ACHN (cell line): ENCODE results near the gene SEC16A.

Experiments used
- DNase-seq: peaks from one replicate; pipeline ENCODE4 v3.0.0-alpha.2; 2015
- in situ Hi-C: cut with HindIII; loops from 2 replicates; pipeline ENCODE4 v1.10.0; 2017; ENCODE audit warnings: low sequenced_read_pairs, low pct_ligation_motif_present, low pct_unique_long_range_greater_than_20kb

The SEC16A gene

DNA sequence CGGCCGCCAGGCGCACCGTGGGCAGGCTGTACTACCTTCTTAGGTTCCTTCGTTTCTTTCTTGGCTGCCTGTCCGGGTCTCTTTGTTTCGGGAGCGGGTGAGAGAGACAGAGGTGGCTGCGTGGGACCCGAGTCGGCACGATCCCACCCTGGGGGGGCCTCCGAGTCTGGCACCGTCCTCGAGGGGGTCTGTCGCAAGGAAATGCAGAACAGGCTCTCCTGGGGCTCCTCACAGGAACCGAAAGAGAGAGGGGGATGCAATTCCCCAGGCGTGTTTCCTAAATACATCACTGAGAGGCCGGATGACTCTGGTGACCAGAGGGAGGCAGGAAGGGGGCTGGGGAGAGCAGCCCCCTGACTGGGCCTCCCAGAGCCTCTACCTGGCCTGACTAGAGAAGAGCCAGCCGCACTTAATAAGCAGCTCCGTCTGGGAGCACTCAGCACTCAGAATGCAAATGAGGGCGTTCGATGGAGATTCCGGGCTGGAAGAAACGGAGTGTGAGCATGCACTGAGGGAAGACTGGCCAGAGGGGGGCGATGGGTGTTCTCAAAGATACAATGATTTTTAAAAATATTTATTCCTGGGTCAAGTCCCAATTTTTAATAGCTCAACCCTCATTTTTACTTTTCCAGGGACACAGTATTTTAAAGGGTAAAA, 31.5 kb downstream of the SEC16A start:
- DNase-seq, result no peak
- in situ Hi-C loops, result no loop called here

DNA sequence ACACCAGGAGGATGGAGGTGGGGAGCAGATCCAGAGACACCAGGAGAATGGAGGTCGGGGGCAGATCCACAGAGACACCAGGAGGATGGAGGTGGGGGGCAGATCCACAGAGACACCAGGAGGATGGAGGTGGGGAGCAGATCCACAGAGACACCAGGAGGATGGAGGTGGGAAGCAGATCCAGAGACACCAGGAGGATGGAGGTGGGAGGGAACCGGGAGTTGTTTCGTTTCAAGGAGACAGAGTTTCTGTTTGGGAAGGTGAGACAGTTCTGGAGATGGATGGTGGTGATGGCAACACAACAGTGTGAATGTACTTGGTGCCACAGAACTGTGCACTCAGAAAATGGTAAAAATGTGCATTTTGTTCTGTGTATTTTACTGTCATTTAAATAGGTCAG, 34.2 kb downstream of the SEC16A start:
- in situ Hi-C loops, result no loop called here
- DNase-seq, result no peak

- in situ Hi-C loops, result no loop called here
- no peak for DNase-seq
Observed at GRCh38 chr9:136447173-136447778, 35.6 kb downstream of the SEC16A start.

DNA sequence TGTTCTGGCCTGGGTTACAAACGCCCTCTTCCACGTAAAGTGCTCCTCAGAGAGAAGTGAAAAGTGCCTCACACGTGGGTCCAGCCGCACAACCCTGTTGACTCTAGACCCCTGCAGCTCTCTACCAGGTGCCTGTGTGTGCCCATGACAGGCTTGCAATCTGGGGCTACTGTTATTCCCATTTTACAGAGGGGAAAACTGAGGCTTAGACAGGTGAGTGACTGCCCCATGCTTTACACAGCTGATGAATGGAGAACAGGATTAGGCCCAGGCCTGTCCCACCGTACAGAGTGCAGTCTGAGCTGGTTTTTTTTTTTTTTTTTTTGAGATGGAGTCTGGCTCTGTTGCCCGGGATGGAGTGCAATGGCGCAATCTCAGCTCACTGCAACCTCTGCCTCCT, 37.0 kb downstream of the SEC16A start:
- no peak for DNase-seq
- in situ Hi-C loops, result no loop called here

DNA sequence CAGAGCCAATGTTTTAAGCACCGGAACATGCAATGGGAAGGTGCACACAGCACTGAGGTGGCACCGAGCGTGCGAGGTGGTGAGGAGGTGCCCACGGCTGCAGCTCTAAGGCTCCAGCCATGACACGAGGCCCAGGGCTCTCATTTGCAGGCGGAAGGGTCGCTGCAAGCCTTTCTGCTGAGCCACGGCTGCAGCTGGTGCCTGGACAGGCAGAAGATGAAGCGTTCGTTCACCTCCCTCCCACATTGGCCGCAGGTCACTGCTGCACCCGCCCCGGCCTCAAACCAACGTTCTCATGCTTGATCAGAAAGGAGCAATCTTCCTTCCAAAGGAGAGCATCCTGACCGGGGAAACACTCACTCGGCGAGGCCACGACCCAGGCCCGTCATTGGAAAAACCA, 38.7 kb downstream of the SEC16A start:
- in situ Hi-C loops, result no loop called here
- no peak for DNase-seq

- in situ Hi-C loops, result no loop called here
- DNase-seq, result no peak
Observed at GRCh38 chr9:136443687-136444086, 39.2 kb downstream of the SEC16A start.

DNA sequence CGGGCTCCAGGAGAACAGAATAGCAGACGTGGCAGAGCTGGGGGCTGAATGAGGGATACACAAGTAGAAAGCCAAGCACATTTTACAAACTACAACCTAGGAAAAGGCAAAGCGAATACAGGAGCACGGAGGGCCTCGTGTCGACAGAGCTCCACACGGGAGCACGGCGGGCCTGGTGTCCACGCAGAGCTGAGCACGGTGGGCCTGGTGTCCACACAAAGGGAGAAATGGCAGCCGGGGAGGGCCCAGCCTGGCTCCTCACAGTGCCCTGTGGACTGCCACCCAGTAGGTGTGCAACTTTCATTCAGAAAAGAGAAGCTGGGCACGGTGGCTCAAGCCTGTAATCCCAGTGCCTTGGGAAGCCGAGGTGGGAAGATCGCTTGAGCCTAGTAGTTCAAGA, 39.8 kb downstream of the SEC16A start:
- in situ Hi-C loops, result no loop called here

DNA sequence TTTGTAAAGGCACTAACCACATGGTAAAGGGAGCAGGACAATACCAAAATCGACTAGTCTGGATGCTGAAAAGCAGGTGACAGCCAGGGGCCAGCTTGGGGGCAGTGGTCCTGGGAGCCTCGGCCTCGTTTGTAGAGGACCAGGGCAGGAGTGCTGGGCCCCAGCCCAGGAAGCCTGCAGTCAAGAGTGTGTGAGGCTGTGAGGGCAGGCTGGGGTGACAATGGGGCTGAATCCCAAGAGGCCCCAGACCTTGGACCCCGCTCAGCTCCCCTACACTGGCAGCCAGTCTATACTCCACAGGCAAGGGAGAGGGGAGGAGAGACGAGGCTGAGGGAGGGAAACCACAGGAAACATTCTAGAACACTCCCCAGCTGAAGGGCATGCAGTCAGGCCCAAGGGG, 40.6 kb downstream of the SEC16A start:
- no peak for DNase-seq
- in situ Hi-C loops, result no loop called here

More for the DNA sequence above, 39.8 kb downstream of the SEC16A start:
- no peak for DNase-seq

DNA sequence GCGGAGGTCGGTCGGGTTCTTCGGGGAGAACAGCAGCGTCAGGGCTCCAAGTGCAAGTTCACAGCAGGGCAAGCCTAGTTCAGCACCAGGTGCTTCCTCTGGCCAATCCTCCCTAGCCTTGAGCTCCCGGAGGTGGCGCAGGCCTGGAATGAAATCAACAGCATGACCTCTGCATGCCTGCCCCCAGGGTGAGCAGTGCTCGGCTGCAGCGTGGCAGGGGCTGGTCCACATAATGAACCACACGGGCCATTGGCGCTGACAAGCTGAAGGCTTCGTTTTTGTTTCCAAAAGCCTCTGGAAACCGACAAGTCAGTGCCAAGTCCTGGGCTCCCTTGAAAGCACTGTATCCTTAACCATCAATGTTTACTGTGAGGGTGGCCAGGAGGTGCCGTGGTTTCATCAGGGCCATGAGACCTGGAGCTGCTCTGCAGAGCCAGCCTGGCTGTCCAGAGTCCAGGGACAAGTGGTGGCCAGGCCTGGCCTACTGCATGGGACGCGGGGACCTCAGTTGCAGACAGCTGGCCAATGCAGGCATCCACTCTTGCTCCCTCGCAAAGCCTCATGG, 41.1 kb downstream of the SEC16A start:
- no peak for DNase-seq
- in situ Hi-C loops, result no loop called here

- no peak for DNase-seq
- in situ Hi-C loops, result no loop called here
Observed at GRCh38 chr9:136441191-136441680, 41.6 kb downstream of the SEC16A start.

GRCh38 chr9:136439481-136440408, 43.1 kb downstream of the SEC16A start, which contains the start of gene INPP5E:
Gene INPP5E, minus strand, starts transcription at chr9:136439845. Its CDS starts 426 bp downstream, at chr9:136439419.
- in situ Hi-C loops, result no loop called here
- DNase-seq, result peak; percentile 67

DNA sequence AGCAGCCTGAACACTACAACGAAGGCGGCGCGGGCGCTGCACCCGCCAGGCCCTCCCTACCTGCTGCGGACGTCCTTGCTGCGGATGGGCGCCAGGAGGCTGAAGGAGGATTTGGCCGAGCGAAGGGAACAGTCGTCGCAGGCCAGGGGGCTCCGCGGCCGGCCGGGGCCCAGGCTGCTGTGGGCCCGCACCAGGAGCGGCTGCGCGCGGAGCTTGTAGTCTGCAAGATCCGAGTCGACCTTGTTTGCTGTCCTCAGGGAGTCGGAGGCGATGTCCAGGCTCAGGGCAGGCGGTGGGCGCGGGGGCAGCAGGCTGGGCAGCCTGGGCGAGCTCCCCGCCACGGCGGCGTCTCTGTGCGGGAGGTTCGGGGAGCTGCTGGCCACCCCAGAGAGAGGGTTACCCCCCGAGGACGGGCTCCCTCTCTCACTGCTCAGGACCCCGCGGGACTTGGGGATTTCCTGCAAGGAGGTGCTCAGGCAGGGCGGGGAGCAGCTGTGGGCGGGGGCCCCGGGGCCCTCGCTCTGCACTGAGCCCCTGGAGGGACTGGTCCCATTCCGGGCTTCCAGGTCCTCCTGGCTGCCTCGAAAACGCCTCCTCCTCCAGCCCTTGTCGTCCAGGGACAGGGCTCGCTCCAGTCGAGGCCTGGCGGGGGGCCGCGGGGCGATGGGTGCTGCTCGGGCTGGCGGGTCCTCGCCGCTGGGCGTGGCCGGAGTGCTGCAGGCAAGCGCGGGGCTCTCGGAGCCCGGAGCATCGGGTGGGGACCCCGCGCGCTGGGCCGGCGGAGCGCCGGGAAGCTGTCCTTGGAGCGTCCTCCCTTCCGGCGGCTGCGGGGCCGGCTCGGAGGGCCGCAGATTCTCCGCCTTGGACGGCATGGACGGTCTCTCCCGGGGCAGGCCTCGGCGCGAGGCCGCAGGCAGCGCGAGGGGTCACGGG, 44.0 kb downstream of the SEC16A start:
- in situ Hi-C loops, result no loop called here
- peak; percentile 23 for DNase-seq

DNA sequence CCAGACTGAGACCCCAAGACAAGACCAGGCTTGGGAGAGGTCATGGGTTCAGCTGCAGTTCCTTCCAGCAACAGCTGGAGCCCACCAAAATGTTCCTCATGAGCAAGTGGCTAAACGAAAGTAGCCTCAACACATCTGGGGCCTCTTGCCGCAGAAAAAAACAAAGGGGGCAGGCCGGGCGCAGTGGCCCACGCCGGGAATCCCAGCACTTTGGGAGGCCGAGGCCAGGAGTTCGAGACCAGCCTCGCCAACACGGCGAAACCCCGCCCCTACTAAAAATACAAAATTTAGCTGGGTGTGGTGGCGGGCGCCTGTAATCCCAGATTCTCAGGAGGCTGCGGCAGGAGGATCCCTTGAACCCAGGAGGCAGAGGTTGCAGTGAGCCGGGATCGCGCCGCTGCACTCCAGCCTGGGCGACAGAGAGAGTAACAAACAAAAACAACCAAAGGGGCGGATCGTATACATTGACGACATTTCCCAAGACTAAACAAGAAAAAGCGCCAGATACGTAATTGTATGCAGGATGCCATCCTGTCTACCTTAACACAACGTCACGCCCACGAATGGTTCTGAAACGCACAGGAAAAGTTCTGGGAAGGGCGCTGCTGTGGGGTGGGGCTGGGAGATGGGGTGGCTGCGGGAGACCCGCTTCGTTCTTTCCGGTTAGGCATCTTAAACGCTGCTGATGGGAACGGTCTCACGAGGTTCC, 44.8 kb downstream of the SEC16A start:
- in situ Hi-C loops, result no loop called here
- no peak for DNase-seq

GRCh38 chr9:136437430-136437829, 45.4 kb downstream of the SEC16A start:
- in situ Hi-C loops, result no loop called here

GRCh38 chr9:136436055-136436634, 46.7 kb downstream of the SEC16A start:
- no peak for DNase-seq
- in situ Hi-C loops, result no loop called here

More at GRCh38 chr9:136437430-136437829, 45.4 kb downstream of the SEC16A start:
- DNase-seq, result no peak

GRCh38 chr9:136434580-136435169, 48.2 kb downstream of the SEC16A start:
- DNase-seq, result no peak
- in situ Hi-C loops, result no loop called here
